IMR-90 (cell line): ENCODE data around the gene ELANE. TPM values are rescaled to one million over a fixed set of nuclear protein-coding genes. Genes with fewer than 3 reads are reported as not detected.

ENCODE experiments used
- ATAC-seq: fragments of 200-7000 bp; cut with Tn5 transposase; 2 replicates; pipeline ENCODE4 v1.9.1; 2020; ENCODE audit warnings: low read depth, mild to moderate bottlenecking, moderate library complexity
- BruUV-seq: library from RNA; stranded (reverse); fragments of 400-500 nt; replicated peaks from 2 replicates; lab custom pipeline; 2021; lab: Mats Ljungman, UMichigan
- CTCF ChIA-PET: fragments of 300-600 bp; formaldehyde crosslinking; extraction: SDS; loops from one replicate; lab custom pipeline; 2021; ENCODE audit warnings: antibody characterized with exemption; lab: Yijun Ruan, JAX
- POLR2A ChIA-PET: fragments of 300-600 bp; sonication (Branson Sonifier 250); formaldehyde crosslinking; loops from one replicate; lab custom pipeline; 2022; ENCODE audit warnings: antibody characterized with exemption; ENCODE audit not compliant: unreplicated experiment; lab: Charles Lee
- DNase-seq: peaks from one replicate; pipeline ENCODE4 v3.0.0; 2013
- H2AFZ ChIP-seq: replicated peaks from 2 replicates; pipeline ENCODE3; 2013; ENCODE audit warnings: low read length, mild to moderate bottlenecking; ENCODE audit not compliant: poor library complexity
- H2AK5ac ChIP-seq: 2 replicates; pipeline ENCODE4 v1.6.1; 2013; ENCODE audit warnings: low read depth, low read length, inconsistent platforms
- H2AK9ac ChIP-seq: replicated peaks from 2 replicates; pipeline ENCODE3; 2013; ENCODE audit warnings: mild to moderate bottlenecking, low read depth, low read length, moderate library complexity; ENCODE audit not compliant: poor library complexity
- H2BK120ac ChIP-seq: 2 replicates; pipeline ENCODE4 v1.6.1; 2013; ENCODE audit warnings: low read depth, low read length, inconsistent platforms
- H2BK15ac ChIP-seq: 3 replicates; pipeline ENCODE4 v1.6.1; 2013; ENCODE audit warnings: low read depth, low read length, inconsistent platforms
- H2BK20ac ChIP-seq: 2 replicates; pipeline ENCODE4 v1.6.1; 2013; ENCODE audit warnings: low read depth, mild to moderate bottlenecking, inconsistent platforms, low read length, moderate library complexity
- H2BK5ac ChIP-seq: 2 replicates; pipeline ENCODE4 v1.6.1; 2013; ENCODE audit warnings: mild to moderate bottlenecking, low read depth, low read length, inconsistent platforms; ENCODE audit not compliant: poor library complexity, severe bottlenecking
- H3K14ac ChIP-seq: replicated peaks from 2 replicates; pipeline ENCODE4 v1.6.1; 2013; ENCODE audit warnings: low read depth, low read length, inconsistent platforms
- H3K18ac ChIP-seq: 2 replicates; pipeline ENCODE4 v1.6.1; 2013; ENCODE audit warnings: low read depth, low read length, control low read depth
- H3K23ac ChIP-seq: 2 replicates; pipeline ENCODE4 v1.6.1; 2013; ENCODE audit warnings: low read depth, low read length, inconsistent platforms
- H3K27ac ChIP-seq: 2 replicates; pipeline ENCODE4 v1.5.1; 2013; ENCODE audit warnings: mild to moderate bottlenecking, control low read depth, low read length; ENCODE audit not compliant: insufficient read depth
- H3K27me3 ChIP-seq: 2 replicates; pipeline ENCODE4 v1.6.1; 2013; ENCODE audit warnings: low read length; ENCODE audit not compliant: control insufficient read depth, insufficient read depth
- H3K36me3 ChIP-seq: 2 replicates; pipeline ENCODE4 v1.6.1; 2013; ENCODE audit warnings: low read length, mixed read lengths; ENCODE audit not compliant: control insufficient read depth, insufficient read depth
- H3K4ac ChIP-seq: 2 replicates; pipeline ENCODE4 v1.6.1; 2013; ENCODE audit warnings: low read depth, low read length, inconsistent platforms
- H3K4me1 ChIP-seq: 2 replicates; pipeline ENCODE4 v1.6.1; 2013; ENCODE audit warnings: low read length, mixed read lengths; ENCODE audit not compliant: control insufficient read depth, insufficient read depth
- H3K4me2 ChIP-seq: 2 replicates; pipeline ENCODE4 v1.6.1; 2013; ENCODE audit warnings: low read depth, mild to moderate bottlenecking, control low read depth, low read length, moderate library complexity
- H3K4me3 ChIP-seq: 2 replicates; pipeline ENCODE4 v1.5.1; 2013; ENCODE audit warnings: low read depth, mild to moderate bottlenecking, control low read depth, low read length, moderate library complexity; ENCODE audit not compliant: insufficient read depth
- H3K56ac ChIP-seq: 2 replicates; pipeline ENCODE4 v1.6.1; 2013; ENCODE audit warnings: low read length, inconsistent platforms; ENCODE audit not compliant: insufficient read depth; ENCODE audit errors: extremely low read depth
- H3K79me1 ChIP-seq, 2 experiments: 2 replicates each; pipeline ENCODE4 v1.6.1; 2013; ENCODE audit warnings: low read length in 2 of 2, inconsistent platforms in 1 of 2, low read depth in 1 of 2
- H3K9ac ChIP-seq: 2 replicates; pipeline ENCODE4 v1.6.1; 2013; ENCODE audit warnings: low read depth, low read length, control low read depth
- H3K9me1 ChIP-seq: 2 replicates; pipeline ENCODE4 v1.6.1; 2013; ENCODE audit warnings: low read length, inconsistent platforms; ENCODE audit not compliant: insufficient read depth
- H3K9me3 ChIP-seq: 2 replicates; pipeline ENCODE4 v1.6.1; 2013; ENCODE audit warnings: low read length; ENCODE audit not compliant: control insufficient read depth, insufficient read depth
- H4K20me1 ChIP-seq: 2 replicates; pipeline ENCODE4 v1.6.1; 2013; ENCODE audit warnings: low read length, inconsistent platforms; ENCODE audit not compliant: insufficient read depth
- H4K5ac ChIP-seq: 2 replicates; pipeline ENCODE4 v1.6.1; 2013; ENCODE audit warnings: mild to moderate bottlenecking, low read depth, low read length, control low read depth
- H4K8ac ChIP-seq, 2 experiments: 2 replicates each; pipeline ENCODE4 v1.6.1; 2013; ENCODE audit warnings: low read depth in 2 of 2, low read length in 2 of 2, control low read depth in 1 of 2, inconsistent platforms in 1 of 2
- H4K91ac ChIP-seq: 2 replicates; pipeline ENCODE4 v1.6.1; 2013; ENCODE audit warnings: low read depth, low read length, inconsistent platforms; ENCODE audit not compliant: insufficient read depth
- CEBPB ChIP-seq: IDR thresholded peaks from 2 replicates; pipeline ENCODE4 v1.6.1; 2012; ENCODE audit warnings: low read depth, low read length, improper control_type of control experiment
- CHD1 ChIP-seq: IDR thresholded peaks from 2 replicates; pipeline ENCODE4 v1.6.1; 2012; ENCODE audit warnings: low read depth, low read length, improper control_type of control experiment
- CTCF ChIP-seq: conservative IDR thresholded peaks from 2 replicates; pipeline ENCODE4 v1.5.1; 2012; ENCODE audit warnings: mild to moderate bottlenecking, low read depth, low read length, improper control_type of control experiment
- MXI1 ChIP-seq: IDR thresholded peaks from 2 replicates; pipeline ENCODE4 v1.6.1; 2012; ENCODE audit warnings: low read depth, mild to moderate bottlenecking, low read length, moderate library complexity, borderline replicate concordance
- RAD21 ChIP-seq: IDR thresholded peaks from 2 replicates; pipeline ENCODE4 v1.6.1; 2012; ENCODE audit warnings: low read length, improper control_type of control experiment
- SMC3 ChIP-seq: fragments of 150-350 bp; IDR thresholded peaks from 2 replicates; pipeline ENCODE4 v1.6.1; 2016; ENCODE audit warnings: low read depth, mild to moderate bottlenecking, antibody characterized with exemption, low read length, moderate library complexity
- USF2 ChIP-seq: fragments of 150-350 bp; IDR thresholded peaks from 2 replicates; pipeline ENCODE4 v1.6.1; 2017; ENCODE audit warnings: mild to moderate bottlenecking, antibody characterized with exemption, low read length, low read depth
- WGBS, 2 experiments: methylation state at CpG; one replicate each; pipeline versions ENCODE4 v1.1.5 to v1.1.7; 2013; ENCODE audit warnings: missing lambda C conversion rate in 2 of 2; ENCODE audit not compliant: insufficient read length in 1 of 2; ENCODE audit errors: extremely low coverage in 2 of 2; 5-methylcytosine and 5-hydroxymethylcytosine counted together
- dilution Hi-C: fragments of 300-500 bp; cut with HindIII; formaldehyde crosslinking; loops from one replicate; pipeline ENCODE4 v1.14.3; 2018; ENCODE audit warnings: low sequenced_read_pairs; ENCODE audit not compliant: unreplicated experiment
- in situ Hi-C: fragments of 300-500 bp; cut with MboI; formaldehyde crosslinking; loops from 3 replicates; pipeline ENCODE4 v1.14.3; 2019; ENCODE audit warnings: low sequenced_read_pairs, inconsistent platforms, mixed read lengths
- intact Hi-C: fragments of 100-400 bp; cut with micrococcal nuclease; formaldehyde crosslinking; loops from 2 replicates; pipeline ENCODE4 v1.10.0; 2022
- polyA plus RNA-seq, 3 experiments: library from polyadenylated mRNA; depleted of rRNA; stranded (reverse); fragments of >200 nt; gene quantifications; 2 replicates each; pipeline ENCODE4 v1.2.3, GENCODE V29; 2012; ENCODE audit warnings: low replicate concordance in 1 of 3
- total RNA-seq: library from RNA; depleted of rRNA; stranded (reverse); fragments of >200 nt; gene quantifications from 2 replicates; pipeline ENCODE4 v1.2.3, GENCODE V29; 2012

ELANE gene
- total and polyA plus RNA-seq, 2 of the 4 experiments (the other 2 are of a cell fraction), result 0.27 TPM; not detected in 1

- H3K56ac ChIP-seq, result no peak overlapping the region
- H3K9me3 ChIP-seq, result no peaks in the 10 kb centered on the region
- no peaks in the 10 kb centered on the region for H3K9me1 ChIP-seq
- ChIA-PET POLR2A (interaction anchor here (0.6 kb wide), 1 partner anchor 33 kb away, joined by 3 read pairs; no protein-coding TSS in a partner anchor), CTCF (no interaction called here)
- H3K27ac ChIP-seq, result no peak overlapping the region
- no peak for DNase-seq
- no peak overlapping the region for H2BK15ac ChIP-seq
- no peak overlapping the region for H4K8ac ChIP-seq
- H3K4me1 ChIP-seq, result no peaks in the 10 kb centered on the region
- in situ Hi-C loops (no loop called here), intact Hi-C loops (no loop called here), dilution Hi-C loops (no loop called here)
- H3K23ac ChIP-seq, result no peak overlapping the region
- WGBS, 2 experiments, result 95% methylated on average over 12 of the region's 30 CpGs; no CpG with 5 or more reads in 1 of the 2 experiments
- peaks cover 6% of the 10 kb centered on the region for H4K20me1 ChIP-seq
- H3K27me3 ChIP-seq, result no peaks in the 10 kb centered on the region
- H3K9ac ChIP-seq, result no peak overlapping the region
- H3K79me1 ChIP-seq, result peaks cover 13 to 39% of the 10 kb centered on the region in 2 experiments; a peak in 3 of 4 replicates
- ATAC-seq, result no peak
- H4K5ac ChIP-seq, result no peak overlapping the region
- BruUV-seq, result no TSS peak
- H2AFZ ChIP-seq, result no peak overlapping the region
- no peak overlapping the region for H3K14ac ChIP-seq
- no peak overlapping the region for H2BK5ac ChIP-seq
- H3K4me2 ChIP-seq, result no peak overlapping the region
- no peak overlapping the region for H2BK20ac ChIP-seq
- H4K91ac ChIP-seq, result no peak overlapping the region
- peaks cover 55% of the 10 kb centered on the region for H3K36me3 ChIP-seq
- TF ChIP-seq USF2 (no peak), SMC3 (no peak), CHD1 (no peak), CTCF (no peak), RAD21 (no peak), MXI1 (no peak), CEBPB (no peak)
- no peak overlapping the region for H2BK120ac ChIP-seq
- no peak overlapping the region for H3K4me3 ChIP-seq
- H2AK5ac ChIP-seq, result no peak overlapping the region
- no peak overlapping the region for H3K18ac ChIP-seq
- no peak overlapping the region for H3K4ac ChIP-seq
- H2AK9ac ChIP-seq, result peak overlapping the region; percentile 42
Observed at GRCh38 chr19:888581-889385, 36.7 kb downstream of the ELANE start.
